Esophagus squamous epithelium (tissue), 5 donors: ENCODE results near the gene CD3D. TPM values are rescaled to one million over a fixed set of nuclear protein-coding genes. Genes with fewer than 3 reads are reported as not detected.

ENCODE experiments used
- DNase-seq: peaks from one replicate; lab custom pipeline; 2025; lab: John Stamatoyannopoulos, UW
- H3K27ac ChIP-seq, 4 donors: fragments of 200-600 bp; sonication (generic); one replicate each; pipeline ENCODE4 v1.5.1; 2016 to 2019; ENCODE audit warnings: mild to moderate bottlenecking in 1 of 4
- H3K27me3 ChIP-seq, 4 donors: fragments of 200-600 bp; sonication (generic); 1 replicate in 3 of 4; 2 replicates in 1 of 4; pipeline versions ENCODE4 v1.5.1 to v1.6.0; 2017 to 2021; ENCODE audit warnings: antibody characterized with exemption in 1 of 4
- H3K36me3 ChIP-seq, 3 donors: fragments of 200-600 bp; sonication (generic); one replicate each; pipeline ENCODE4 v1.5.1; 2016 to 2019
- H3K4me1 ChIP-seq, 3 donors: fragments of 200-600 bp; sonication (generic); one replicate each; pipeline ENCODE4 v1.5.1; 2017 to 2019
- H3K4me3 ChIP-seq, 4 donors: fragments of 200-600 bp; sonication (generic); 1 replicate in 3 of 4; 2 replicates in 1 of 4; pipeline ENCODE4 v1.5.1; 2016 to 2019; ENCODE audit warnings: mild to moderate bottlenecking in 2 of 4, moderate library complexity in 1 of 4
- H3K9me3 ChIP-seq, 3 donors: fragments of 200-600 bp; sonication (generic); one replicate each; pipeline ENCODE4 v1.5.1; 2016 to 2019
- CTCF ChIP-seq, 6 experiments: fragments of 450-650 bp in 4 of 6; fragments of 200-600 bp in 2 of 6; sonication (generic) in 2 of 6; IDR thresholded peaks; one replicate each; pipeline ENCODE4 v1.5.1; 2016 to 2019; ENCODE audit warnings: antibody characterized with exemption in 6 of 6, mild to moderate bottlenecking in 4 of 6, moderate library complexity in 4 of 6
- POLR2A ChIP-seq, 4 donors: fragments of 450-650 bp; IDR thresholded peaks; one replicate each; pipeline ENCODE4 v1.6.1; 2017; ENCODE audit warnings: antibody characterized with exemption in 4 of 4, mild to moderate bottlenecking in 4 of 4, moderate library complexity in 3 of 4
- WGBS, 2 donors: methylation state at CpG; one replicate each; pipeline ENCODE4 v1.1.5; 2018; 5-methylcytosine and 5-hydroxymethylcytosine counted together
- intact Hi-C: fragments of 100-400 bp; cut with DNase I; formaldehyde crosslinking; loops from one replicate; pipeline ENCODE4 v1.15.0; 2022
- total RNA-seq, 4 donors: library from RNA; depleted of rRNA; stranded (reverse); fragments of >200 nt; gene quantifications; one replicate each; pipeline ENCODE4 v1.1.0, GENCODE V29; 2016
- donor health status: DM: yes; HTN: yes; CAD: no.

The CD3D gene
- total RNA-seq, 4 donors from 2014 or later, result 5.7 to 11.8 (median 7.2) TPM

- TF ChIP-seq CTCF (IDR thresholded peaks at IDR 0.05) (no peak), POLR2A (IDR thresholded peaks at IDR 0.05) (no peak)
- intact Hi-C loops, result no loop called here
- no peak overlapping the region for H3K4me3 ChIP-seq
- peak overlapping the region in 3 of 4 donors; percentile 38 to 66 (median 48) for H3K27ac ChIP-seq
- DNase-seq, result no peak
- 54 to 59% methylated on average over 1 of the region's 1 CpG for WGBS, 2 donors
- no peaks in the 10 kb centered on the region for H3K9me3 ChIP-seq
- H3K36me3 ChIP-seq, result peaks cover 0 to 82% (median 42%) of the 10 kb centered on the region in 3 donors
- peaks cover 0 to 42% (median 0%) of the 10 kb centered on the region in 3 donors for H3K4me1 ChIP-seq
- no peaks in the 10 kb centered on the region for H3K27me3 ChIP-seq
Observed at GRCh38 chr11:118366287-118366686, 23.8 kb upstream of the CD3D start.

- TF ChIP-seq CTCF (IDR thresholded peaks at IDR 0.05), result no peak
- no peak for TF ChIP-seq POLR2A (IDR thresholded peaks at IDR 0.05)
- WGBS, 2 donors, result 80 to 85% methylated on average over 3 of the region's 3 CpGs
- H3K27ac ChIP-seq, result no peak overlapping the region
- peaks cover 0 to 70% (median 30%) of the 10 kb centered on the region in 3 donors for H3K36me3 ChIP-seq
- no peaks in the 10 kb centered on the region for H3K9me3 ChIP-seq
- DNase-seq, result no peak
- intact Hi-C loops, result no loop called here
- no peak overlapping the region for H3K4me3 ChIP-seq
- H3K4me1 ChIP-seq, result peaks cover 6 to 54% (median 10%) of the 10 kb centered on the region in 3 donors
- H3K27me3 ChIP-seq, result no peaks in the 10 kb centered on the region
Observed at GRCh38 chr11:118364956-118365615, 22.6 kb upstream of the CD3D start.

GRCh38 chr11:118359295-118359958 lies 16.9 kb upstream of the CD3D start, which contains the start of gene UBE4A:
Gene UBE4A, plus strand, starts transcription at chr11:118359600. Its CDS starts 5,481 bp downstream, at chr11:118365081.
- peak; percentile 76 for DNase-seq
- Histone ChIP-seq H3K4me3 (peak within 1 kb of the TSS; percentile 65 to 79 (median 72)), H3K9me3 (no peaks in the 10 kb centered on the region), H3K4me1 (peaks cover 11 to 43% (median 11%) of the 10 kb centered on the region in 3 donors), H3K27ac (peak within 1 kb of the TSS; percentile 77 to 84 (median 82)), H3K27me3 (no peaks in the 10 kb centered on the region), H3K36me3 (peaks cover 0 to 14% (median 0%) of the 10 kb centered on the region in 3 donors)
- intact Hi-C loops, result no loop called here
- 7 to 10% methylated on average over 19 to 21 of the region's 33 CpGs for WGBS, 2 donors
- TF ChIP-seq CTCF (IDR thresholded peaks at IDR 0.05) (peak in 1 of 6 experiments; percentile 48), POLR2A (IDR thresholded peaks at IDR 0.05) (peak in 2 of 4 donors; percentile 46 to 67)

- Histone ChIP-seq H3K4me3 (no peak overlapping the region), H3K27ac (no peak overlapping the region), H3K9me3 (no peaks in the 10 kb centered on the region), H3K36me3 (no peaks in the 10 kb centered on the region), H3K4me1 (peaks cover 11 to 40% (median 11%) of the 10 kb centered on the region in 3 donors), H3K27me3 (no peaks in the 10 kb centered on the region)
- TF ChIP-seq CTCF (IDR thresholded peaks at IDR 0.05), result no peak
- TF ChIP-seq POLR2A (IDR thresholded peaks at IDR 0.05), result no peak
- intact Hi-C loops, result no loop called here
- DNase-seq, result no peak
- 42 to 64% methylated on average over 3 of the region's 3 CpGs for WGBS, 2 donors
Observed at GRCh38 chr11:118358071-118358470, 15.6 kb upstream of the CD3D start.
